ENCODE results near the gene FHOD3.

DNA sequence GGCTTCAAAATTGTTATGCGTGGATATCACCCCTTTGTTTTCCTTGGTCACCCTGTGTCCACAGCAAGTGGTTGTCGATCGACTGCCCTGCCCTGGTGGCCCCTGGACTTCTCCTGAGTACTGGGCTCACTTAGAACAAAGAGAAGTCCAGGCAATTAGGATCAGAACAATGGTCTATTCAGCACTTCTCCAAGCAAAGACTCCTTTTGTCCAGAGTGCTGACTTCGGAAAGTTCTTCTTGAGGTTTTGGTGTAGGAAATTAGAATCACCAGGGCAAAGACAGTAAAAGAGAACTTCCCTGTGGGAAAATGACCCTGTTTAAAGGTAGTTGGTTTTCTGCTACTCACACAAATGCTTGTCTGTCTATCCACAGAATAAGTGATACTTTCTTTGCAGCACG, 173.9 kb downstream of the FHOD3 start:
- TF ChIP-seq, protein P1, sequence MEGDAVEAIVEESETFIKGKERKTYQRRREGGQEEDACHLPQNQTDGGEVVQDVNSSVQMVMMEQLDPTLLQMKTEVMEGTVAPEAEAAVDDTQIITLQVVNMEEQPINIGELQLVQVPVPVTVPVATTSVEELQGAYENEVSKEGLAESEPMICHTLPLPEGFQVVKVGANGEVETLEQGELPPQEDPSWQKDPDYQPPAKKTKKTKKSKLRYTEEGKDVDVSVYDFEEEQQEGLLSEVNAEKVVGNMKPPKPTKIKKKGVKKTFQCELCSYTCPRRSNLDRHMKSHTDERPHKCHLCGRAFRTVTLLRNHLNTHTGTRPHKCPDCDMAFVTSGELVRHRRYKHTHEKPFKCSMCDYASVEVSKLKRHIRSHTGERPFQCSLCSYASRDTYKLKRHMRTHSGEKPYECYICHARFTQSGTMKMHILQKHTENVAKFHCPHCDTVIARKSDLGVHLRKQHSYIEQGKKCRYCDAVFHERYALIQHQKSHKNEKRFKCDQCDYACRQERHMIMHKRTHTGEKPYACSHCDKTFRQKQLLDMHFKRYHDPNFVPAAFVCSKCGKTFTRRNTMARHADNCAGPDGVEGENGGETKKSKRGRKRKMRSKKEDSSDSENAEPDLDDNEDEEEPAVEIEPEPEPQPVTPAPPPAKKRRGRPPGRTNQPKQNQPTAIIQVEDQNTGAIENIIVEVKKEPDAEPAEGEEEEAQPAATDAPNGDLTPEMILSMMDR (IDR thresholded peaks at IDR 0.05) = no peak
- TF ChIP-seq RCOR1 (IDR thresholded peaks at IDR 0.05; ENCODE audit: low read depth, low read length) = no peak
- TF ChIP-seq CEBPB (IDR thresholded peaks at IDR 0.05) = no peak
- TF ChIP-seq MYC (IDR thresholded peaks at IDR 0.05; ENCODE audit: borderline replicate concordance, low read length) = no peak
